HG02884 (cell line): ENCODE results near the gene RDH8.
"Not testable (repeated sequence)": the region's sequence is repeated elsewhere in the genome, so short reads cannot be mapped to it uniquely, and the experiment has no call there.

Experiments used
- ATAC-seq: cut with Tn5 transposase; IDR thresholded peaks from one replicate; pipeline ENCODE4 v1.9.1; 2021; ENCODE audit warnings: mild to moderate bottlenecking, moderate library complexity; ENCODE audit not compliant: unreplicated experiment

Gene RDH8

DNA sequence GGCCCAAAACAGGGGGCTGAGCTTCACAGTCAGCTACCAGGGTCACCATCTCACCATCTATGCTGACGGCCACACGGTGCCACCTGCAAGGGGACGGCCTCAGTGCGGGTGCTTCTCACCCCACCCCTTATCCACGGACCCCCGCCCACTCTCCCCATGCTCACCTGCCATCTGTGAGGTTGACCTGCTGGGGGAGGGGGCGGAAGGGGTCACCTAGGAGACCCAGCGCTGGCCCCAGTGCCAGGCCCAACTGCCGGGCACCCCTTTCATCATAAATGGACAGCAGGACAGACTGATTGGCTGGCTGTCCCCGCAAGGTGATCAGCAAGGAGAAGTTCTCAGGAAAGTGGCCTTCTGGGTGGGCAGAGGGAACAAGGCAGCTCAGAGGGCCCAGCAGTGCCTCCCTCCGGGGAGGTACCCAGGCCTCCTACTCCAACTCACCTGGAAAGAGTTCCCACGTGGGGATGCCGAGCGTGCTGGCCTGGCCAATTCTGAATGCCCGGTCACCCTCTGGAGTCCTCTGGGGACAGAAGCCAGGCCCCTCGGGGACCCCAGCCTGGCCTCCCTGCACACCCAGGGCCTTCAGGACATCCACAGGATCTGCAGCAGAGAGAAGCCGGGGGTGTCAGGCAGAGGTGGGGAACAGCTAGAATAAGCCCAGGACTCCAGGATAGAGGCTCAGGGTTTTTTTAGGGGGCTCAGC, 7.5 kb upstream of the RDH8 start:
- ATAC-seq, result no peak

DNA sequence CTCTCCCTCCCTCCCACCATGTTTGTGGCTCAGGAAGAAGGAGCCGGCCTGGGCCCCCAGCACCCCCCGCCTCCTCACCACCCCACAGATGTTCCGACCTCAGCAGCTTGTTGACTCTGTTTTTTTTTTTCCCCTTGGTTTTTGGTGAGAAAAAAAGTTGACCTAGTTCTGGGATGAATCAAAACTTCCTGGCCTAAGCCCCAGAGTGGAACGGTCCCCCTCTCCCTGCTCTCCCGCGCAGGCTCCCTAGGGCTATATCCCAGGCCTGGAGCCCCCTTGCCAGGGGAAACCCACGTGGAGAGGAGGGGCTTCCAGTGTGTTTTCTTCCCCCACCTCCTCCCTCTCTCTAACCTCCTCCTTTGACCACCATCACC, 7.0 kb upstream of the RDH8 start:
- no peak for ATAC-seq

DNA sequence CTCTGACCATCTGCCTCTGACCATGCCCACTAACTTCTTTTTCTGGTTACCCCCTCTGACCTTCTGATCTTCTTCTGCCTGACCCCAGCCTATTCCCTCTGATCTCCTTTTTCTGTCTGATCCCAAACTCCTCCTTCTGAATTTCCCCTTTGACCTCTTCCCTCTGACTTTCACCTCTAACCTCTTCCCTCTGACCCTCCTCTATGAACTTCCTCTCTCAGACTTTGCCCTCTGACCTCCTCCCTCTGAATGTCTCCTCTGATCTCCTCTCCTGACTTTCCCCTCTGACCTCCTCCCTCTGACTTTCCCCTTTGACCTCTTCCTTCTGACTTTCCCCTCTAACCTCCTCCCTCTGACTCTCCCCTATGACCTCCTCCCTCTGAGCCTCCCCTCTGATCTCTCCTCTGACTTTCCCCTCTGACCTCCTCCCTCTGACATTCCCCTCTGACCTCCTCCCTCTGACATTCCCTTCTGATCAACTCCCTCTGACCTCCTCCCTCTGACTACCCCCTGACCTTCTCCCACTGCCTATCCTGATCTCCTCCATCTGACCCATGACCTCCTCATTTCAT, 6.4 kb upstream of the RDH8 start:
- ATAC-seq, result no peak

DNA sequence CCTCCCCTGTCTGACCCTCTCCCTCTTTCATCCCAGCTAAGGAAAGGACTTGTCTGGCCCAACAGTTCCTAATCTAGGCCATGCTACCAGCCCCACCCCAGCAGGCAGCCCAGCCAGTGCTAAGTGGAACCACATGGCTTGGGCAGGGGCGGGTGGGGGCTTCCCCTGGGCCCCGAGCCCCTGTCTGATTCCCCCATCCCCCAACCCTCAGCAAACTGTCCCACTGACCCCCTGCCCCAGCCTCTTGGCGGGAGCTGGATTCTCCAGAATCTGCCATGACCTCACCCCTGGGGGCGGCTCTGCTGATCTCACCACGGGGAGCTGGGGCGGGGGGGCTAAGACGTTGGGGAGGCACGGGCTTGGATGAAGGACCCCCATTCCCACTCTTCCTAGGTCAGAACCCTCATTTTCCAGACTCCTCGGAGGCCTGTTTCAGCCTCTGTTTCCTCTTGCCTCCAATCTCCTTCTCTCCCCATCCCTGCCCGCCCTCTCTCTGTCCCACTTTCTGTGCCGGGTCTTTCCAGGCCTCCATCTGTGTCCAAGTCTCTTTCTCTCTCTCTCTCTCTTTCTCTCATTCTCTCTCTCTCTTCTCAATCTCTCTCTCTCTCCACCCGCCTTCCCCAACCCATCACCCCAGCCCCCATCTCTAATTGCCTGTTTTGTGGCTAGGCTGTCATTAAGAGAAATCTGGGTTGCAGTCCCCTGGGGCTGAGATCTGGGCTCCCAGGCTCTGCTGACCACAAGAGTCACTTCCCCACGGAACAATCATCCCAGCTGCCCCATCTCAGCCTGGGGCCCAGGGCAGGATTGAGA, 5.7 kb upstream of the RDH8 start:
- ATAC-seq, result no peak

DNA sequence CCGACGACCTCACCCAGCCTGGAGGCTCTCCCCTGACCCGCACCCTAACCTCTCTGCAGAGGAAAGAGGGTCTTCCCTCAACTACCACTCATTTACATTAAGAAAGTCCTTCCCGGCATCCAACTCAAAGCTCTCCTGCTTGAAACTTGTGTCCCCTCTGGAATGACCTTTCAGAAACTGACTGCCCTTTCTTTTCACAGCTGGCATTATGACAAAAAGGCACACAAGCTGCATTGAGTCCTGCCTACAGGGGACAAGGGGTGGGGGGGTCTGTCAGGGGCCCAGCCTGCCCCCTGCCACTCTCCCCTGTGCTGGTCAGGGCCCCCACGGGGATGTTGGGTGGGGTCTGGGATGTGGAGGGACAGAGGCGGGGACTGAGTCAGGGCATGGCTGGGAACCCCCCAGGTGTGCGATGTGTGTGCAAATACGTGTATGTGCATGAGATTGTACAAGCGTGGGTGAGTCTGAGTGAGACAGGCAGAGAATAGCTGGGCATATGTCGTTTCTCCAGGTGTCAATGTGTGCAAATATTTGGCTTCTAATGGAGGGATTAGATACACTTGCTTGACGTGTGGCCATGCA, 5.0 kb upstream of the RDH8 start:
- no peak for ATAC-seq

DNA sequence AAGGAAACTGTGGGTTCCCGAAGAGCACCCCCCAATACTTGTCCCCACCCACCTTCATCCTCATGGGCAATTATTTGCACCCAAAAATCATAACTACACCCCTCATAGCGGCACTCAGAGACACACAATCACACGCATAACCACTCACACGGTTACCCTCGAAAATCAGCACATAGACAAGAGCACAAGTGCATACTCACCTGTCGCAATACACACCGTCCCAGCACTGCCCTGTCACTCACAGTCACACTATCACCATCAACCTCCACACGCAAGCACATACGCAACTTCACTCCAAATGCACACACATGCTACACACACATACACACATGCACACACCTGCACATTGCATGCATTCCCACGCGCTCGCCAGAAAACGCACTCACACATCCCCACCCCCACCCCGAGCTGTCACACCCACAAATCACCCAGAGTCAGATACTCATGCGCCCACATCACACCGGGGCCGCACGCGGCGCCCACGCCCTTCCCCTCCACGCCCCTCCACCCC, 3.5 kb upstream of the RDH8 start:
- ATAC-seq, result no peak

DNA sequence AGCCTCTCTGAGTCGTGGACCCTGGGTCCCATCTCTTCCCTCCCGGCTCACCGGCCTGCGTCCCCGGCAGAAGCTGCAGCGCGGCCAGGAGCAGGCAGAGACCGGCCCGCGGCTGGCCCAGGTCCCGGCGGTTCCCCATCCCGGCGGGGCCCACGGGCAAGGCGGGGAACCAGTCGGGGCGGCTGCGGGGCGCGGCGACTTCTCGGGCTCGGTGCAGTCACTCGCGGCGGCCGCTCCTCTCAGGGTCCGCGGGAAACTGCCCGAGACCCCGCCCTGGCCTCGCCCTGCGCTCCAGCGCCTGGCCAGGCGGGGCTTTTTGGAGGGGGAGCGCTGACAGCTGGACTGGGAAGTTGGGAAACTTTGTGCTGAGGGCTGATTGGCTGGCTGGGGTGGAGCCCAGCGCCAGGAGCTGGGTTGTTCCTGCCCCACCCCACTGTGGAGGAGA, 3.0 kb upstream of the RDH8 start, which contains the start of gene COL5A3:
TSS of gene COL5A3 (minus strand) at position 258 of the 445 bp plus-strand sequence. CDS start at position 139, 119 bp downstream.
- ATAC-seq, result no peak

DNA sequence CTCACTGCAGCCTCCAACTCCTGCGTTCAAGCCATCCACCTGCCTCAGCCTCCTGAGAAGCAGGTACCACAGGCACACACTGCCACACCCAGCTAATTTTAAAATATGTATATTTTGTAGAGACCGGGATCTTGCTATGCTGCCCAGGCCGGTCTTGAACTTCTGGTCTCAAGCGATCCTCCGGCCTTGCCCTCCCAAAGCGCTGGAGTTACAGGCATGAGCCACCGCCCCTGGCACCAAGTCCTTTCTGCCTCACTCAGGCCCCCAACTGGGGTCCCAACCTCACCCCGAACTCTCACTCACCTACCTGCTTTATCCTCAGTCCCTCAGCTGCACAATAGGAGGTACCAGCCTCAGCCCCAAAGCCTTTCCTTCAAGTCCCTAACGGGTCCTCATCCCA, 2.3 kb upstream of the RDH8 start:
- no peak for ATAC-seq

DNA sequence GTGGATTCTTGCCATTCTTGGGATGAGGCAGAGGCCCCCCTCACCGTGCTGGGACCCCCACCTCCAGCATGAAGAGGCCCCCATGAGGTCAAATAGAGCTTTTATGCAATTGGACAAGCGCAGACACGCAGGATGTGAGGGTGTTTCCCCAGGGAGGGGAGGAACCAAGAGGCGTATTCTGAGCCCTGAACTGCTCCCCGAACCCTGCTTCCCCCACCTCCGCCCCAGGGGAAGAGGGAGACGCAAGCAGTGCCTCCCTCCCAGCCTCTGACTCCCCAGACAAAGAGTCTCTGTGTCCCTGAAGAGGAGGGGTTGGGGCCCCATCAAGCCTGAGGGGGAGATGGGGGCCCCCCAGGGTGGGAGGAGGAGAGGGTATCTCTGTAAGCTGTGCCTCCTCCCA, 1.3 kb upstream of the RDH8 start:
- ATAC-seq, result no peak

DNA sequence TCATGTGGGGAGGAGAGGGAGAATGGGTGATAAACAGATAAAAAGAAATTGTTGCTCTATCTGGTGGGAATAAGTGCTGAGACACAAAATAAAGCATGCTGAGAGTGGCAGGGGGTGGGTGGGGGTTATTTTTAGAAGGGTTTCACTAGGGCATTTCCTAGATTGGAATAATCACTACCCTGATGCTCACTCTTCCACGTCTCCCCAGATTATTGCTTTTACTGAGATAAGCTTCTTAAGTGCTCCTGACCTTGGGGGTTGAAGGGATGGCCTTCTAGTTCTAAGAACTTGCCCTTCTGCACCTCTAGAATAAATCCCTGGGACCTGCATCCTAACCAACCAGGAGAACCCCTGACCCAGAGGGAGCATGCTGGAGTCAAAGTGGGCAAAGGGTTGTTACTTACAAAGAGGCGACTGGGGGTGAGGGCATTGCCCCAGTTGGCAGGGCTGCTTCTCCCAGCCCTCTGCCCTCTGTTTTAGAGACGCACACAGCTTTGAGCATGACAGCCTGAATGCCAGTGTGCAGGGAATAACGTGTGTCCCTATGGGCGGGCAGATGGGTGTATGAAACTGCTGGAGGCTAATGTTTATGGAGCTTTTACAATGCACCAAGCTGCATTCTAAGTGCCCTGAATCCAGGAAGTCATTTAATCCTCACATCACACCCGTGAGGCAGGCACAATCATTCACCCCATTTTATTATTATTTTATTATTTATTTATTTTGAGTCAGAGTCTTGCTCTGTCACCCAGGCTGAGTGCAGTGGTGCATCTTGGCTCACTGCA, 743 bp downstream of the RDH8 start:
- no peak for ATAC-seq

DNA sequence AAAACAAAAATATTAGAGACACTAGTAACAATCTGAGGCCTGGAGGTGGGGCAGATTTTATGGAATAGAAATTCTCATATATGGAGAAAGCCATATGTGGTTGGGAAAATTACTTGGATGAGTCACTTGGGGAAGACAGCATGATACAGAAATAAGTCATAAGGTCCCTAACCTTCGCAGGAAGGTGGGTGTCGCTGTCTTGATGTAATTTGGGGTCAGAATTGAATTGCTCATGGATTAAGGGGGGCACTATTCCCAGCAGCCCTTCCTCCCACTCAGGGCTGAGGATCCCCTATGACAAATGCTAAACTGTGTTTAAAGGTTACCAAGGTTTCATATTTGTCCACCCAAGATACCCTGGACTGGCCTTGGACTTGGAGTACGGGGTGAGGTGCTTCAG, 5.0 kb downstream of the RDH8 start:
- ATAC-seq, result no peak

DNA sequence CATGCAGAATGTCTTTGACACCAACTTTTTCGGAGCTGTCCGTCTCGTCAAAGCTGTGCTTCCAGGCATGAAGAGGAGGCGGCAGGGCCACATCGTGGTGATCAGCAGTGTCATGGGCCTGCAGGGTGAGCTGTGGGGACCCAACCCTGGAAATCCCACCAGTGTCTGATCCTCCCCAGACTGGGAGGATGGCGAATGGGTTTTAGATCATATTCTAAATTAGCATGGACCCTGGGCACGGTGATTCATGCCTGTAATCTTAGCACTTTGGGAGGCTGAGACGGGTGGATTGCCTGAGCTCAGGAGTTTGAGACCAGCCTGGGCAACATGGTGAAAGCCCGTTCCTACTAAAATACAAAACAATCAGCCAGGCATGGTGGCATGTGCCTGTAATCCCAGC, 5.5 kb downstream of the RDH8 start:
- no peak for ATAC-seq

DNA sequence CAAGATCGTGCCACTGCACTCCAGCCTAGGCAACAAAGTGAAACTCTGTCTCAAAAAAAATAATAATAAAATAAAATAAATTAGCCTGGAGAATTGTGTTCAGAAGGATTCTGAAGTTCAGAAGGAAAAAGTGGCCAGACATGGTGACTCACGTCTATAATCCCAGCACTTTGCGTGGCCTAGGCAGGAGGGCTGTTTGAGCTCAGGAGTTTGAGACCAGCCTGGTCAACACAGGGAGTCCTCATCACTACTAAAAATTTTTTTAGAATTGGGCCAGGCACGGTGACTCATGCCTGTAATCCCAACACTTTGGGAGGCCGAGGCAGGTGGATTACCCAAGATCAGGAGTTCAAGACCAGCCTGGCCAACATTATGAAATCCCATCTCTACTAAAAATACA, 6.0 kb downstream of the RDH8 start:
- ATAC-seq, result no peak

DNA sequence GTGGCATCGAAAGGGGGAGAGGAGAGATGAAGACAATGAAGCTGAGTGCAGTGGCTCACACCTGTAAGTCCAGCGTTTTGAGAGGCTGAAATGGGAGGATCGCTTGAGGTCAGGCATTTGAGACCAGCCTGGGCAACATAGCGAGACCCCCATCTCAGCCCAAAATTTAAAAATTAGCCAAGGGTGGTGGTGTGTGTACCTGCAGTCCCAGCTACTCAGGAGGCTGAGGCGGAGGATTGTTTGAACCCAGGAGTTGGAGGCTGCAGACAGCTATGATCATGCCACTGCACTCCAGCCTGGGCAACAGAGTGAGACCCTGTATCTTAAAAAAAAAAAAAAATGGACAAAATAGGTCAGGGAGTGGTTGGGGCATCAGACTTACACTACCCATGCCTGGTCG, 7.6 kb downstream of the RDH8 start:
- ATAC-seq, result no peak

DNA sequence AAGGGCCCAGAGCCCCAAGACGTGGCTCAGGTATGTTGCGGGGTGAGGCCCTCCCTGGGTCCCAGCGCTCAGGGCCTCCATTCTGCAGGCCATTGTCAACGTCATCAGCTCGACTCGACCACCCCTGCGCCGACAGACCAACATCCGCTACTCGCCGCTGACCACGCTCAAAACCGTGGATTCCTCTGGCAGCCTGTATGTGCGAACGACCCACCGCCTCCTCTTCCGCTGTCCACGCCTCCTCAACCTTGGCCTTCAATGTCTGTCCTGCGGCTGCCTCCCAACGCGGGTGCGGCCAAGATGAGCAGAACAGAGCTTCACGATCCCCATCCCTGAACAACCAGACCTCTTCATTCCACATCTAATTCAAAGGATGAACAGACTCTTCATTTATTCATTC, 8.2 kb downstream of the RDH8 start:
- no peak for ATAC-seq

DNA sequence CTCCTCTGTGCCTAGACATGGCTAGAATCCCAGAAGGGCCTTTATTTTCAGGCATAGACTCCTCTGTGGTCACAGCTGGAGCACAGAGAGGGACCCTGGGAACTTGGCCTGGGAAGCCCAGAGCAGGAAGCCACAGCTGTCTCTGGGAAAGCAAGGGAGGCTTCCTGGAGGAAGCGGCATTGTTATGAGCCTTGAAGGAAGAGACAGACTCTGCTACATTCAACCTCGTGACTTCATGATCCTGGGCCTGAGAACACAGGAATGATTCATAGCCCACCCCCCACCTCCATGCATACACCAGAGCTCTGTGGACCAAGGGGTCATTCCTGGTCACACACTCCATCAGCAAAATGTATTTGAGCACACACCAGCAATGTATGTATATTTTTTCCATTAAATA, 8.6 kb downstream of the RDH8 start:
- no peak for ATAC-seq

DNA sequence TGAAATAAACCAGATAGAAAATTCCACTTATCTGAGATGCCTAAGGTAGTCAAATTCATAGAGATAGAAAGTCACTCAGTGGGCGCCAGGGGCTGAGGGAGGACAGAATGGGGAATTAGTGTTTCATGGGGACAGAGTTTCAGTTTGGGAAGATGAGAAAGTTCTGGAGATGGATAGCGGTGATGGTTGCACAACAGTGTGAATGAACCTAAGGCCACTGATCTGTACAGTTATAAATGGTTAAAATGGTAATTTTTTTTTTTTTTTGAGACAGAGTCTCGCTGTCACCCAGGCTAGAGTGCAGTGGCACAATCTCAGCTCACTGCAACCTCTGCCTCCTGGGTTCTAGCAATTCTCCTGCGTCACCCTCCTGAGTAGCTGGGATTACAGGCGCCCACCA, 9.8 kb downstream of the RDH8 start:
- not testable (repeated sequence) for ATAC-seq

DNA sequence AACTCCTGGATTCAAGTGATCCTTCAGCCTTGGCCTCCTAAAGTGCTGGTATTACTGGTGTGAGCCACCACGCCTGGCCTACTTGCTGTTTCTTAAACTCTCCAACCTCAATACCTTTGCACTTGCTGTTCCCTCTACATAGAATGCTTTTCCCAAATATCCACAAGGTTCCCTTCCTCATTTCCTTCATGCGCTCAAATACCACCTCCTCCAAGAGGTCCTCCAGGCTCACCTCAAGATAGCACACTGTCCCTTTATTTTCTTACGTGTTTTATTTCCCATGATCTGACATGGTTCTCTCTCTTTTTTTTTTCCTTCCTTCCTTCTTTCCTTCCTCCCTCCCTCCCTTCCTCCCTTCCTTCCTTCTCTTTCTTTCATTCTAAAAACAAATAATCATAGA, 13.5 kb downstream of the RDH8 start:
- ATAC-seq, result no peak

DNA sequence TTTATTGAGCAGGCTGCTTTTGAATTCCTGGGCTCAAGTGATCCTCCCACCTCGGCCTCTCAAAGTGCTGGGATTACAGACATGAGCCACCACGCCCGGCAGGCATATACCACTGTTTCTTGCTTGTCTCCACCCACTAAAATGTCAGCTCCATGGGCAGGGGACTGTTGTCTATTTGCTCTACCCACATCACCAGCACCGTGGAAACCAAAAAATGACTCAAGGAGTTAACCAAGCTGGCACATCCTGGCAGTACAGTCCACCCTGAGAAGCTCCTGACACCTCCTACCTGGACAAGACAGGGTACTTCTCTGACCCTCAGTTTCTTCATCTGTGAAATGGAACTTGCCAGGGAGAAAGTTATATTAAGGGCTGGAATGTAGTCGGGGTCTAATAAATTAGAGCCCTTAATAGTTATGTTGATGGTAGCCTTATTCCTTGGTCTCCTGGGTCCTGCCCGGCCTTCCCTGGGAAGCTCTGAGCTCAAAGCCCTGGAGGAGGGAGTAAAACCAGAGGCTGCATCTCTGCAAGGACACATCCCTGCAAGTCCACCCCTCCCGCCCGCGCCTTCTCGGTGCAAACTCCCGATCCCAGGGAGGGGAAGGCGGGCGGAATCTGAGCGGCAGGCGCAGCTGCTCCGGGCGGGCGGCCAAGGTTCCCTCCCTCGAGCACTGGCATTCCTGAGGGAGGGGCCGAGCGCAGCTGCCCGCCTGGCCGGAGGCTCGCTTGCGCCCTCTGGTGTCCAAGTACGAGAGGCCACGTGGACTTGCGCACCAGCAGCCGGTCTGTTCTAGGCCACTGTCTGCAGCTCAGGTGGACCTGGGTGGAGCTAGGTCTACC, 14.1 kb downstream of the RDH8 start:
- ATAC-seq, result no peak

DNA sequence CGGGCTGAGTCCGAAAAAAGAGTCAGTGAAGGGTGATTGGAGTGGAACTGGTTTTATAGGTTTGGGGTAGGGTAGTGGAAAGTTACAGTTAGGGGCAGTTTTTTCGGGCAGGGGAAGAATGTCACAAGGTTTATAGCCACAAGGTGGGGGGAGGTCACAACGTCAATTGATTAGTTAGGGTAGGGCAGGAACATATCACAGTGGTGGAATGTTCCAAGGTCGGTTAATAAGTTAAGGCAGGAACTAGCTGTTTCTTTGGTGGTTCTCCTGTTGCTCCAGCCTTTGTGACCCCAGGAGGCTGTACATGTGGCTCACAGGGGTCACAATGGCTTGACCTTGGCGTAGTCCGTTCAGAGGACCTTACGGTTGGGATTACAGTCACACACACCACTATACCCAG, 20.3 kb downstream of the RDH8 start:
- no peak for ATAC-seq
